Brain microvascular endothelial cell (primary cell): ENCODE results near the gene DNAJC5.

ENCODE experiments used
- DNase-seq: peaks from one replicate; pipeline ENCODE4 v3.0.0-alpha.2; 2020
- H3K27ac ChIP-seq: fragments of 250-450 bp; sonication (Bioruptor Pico); 2 replicates; pipeline ENCODE4 v1.5.1; 2020; ENCODE audit warnings: mild to moderate bottlenecking, moderate library complexity
- H3K27me3 ChIP-seq: fragments of 250-450 bp; sonication (Bioruptor Pico); replicated peaks from 2 replicates; pipeline ENCODE4 v1.5.1; 2020; ENCODE audit warnings: mild to moderate bottlenecking
- H3K36me3 ChIP-seq: fragments of 250-450 bp; sonication (Bioruptor Pico); replicated peaks from 2 replicates; pipeline ENCODE4 v1.5.1; 2020; ENCODE audit warnings: mild to moderate bottlenecking
- H3K4me3 ChIP-seq: 2 replicates; pipeline ENCODE4 v1.5.1; 2011; ENCODE audit warnings: low read depth, mild to moderate bottlenecking, control low read depth, low read length, moderate library complexity
- CTCF ChIP-seq: IDR thresholded peaks from 2 replicates; pipeline ENCODE4 v1.5.1; 2011; ENCODE audit warnings: low read depth, mild to moderate bottlenecking, moderate library complexity, low read length, control low read depth, inconsistent platforms; ENCODE audit errors: missing control alignments
- in situ Hi-C: cut with HindIII; loops from 2 replicates; pipeline ENCODE4 v1.10.0; 2017; ENCODE audit warnings: low sequenced_read_pairs, low pct_ligation_motif_present

The DNAJC5 gene

DNA sequence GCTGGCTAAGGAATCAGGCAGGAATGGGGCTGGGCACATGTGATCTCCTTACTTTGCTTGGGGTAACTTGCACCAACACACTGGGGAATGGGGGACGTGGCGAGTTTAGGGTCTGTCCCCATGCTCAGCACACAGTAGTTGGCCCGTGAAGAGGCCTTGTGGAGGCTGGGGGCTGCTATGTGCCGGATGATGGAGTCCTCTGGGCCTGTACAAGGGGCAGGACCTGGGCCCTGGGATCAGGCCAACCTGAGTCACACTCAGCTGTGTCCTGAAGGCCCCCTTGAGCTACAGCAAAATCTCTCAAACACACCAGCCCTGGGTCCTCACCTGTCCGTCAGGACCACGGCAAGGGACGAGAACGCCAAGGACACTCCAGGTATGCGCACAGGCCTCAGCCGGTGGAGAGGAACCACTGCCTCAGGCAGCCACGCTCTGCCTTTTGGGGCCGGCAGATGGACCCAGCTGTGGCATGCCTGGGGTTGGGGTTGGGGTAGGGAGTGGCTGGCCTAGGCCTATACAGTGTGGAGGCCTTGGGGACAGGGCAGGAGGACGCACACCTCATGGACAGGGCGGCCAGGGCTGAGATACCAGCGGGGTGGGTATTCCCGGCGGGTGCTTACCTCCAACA lies 50.2 kb downstream of the DNAJC5 start:
- H3K36me3 ChIP-seq, result peaks cover 42% of the 10 kb centered on the region
- in situ Hi-C loops, result no loop called here
- no peaks in the 10 kb centered on the region for H3K27me3 ChIP-seq
- DNase-seq, result no peak
- no peak for TF ChIP-seq CTCF
- no peak overlapping the region for H3K27ac ChIP-seq
- H3K4me3 ChIP-seq, result no peak overlapping the region

GRCh38 chr20:63945921-63946920 lies 51.3 kb downstream of the DNAJC5 start:
- peaks cover 33% of the 10 kb centered on the region for H3K36me3 ChIP-seq
- in situ Hi-C loops, result no loop called here
- H3K27me3 ChIP-seq, result no peaks in the 10 kb centered on the region
- no peak for DNase-seq
- no peak for TF ChIP-seq CTCF
- H3K4me3 ChIP-seq, result no peak overlapping the region
- H3K27ac ChIP-seq, result no peak overlapping the region

DNA sequence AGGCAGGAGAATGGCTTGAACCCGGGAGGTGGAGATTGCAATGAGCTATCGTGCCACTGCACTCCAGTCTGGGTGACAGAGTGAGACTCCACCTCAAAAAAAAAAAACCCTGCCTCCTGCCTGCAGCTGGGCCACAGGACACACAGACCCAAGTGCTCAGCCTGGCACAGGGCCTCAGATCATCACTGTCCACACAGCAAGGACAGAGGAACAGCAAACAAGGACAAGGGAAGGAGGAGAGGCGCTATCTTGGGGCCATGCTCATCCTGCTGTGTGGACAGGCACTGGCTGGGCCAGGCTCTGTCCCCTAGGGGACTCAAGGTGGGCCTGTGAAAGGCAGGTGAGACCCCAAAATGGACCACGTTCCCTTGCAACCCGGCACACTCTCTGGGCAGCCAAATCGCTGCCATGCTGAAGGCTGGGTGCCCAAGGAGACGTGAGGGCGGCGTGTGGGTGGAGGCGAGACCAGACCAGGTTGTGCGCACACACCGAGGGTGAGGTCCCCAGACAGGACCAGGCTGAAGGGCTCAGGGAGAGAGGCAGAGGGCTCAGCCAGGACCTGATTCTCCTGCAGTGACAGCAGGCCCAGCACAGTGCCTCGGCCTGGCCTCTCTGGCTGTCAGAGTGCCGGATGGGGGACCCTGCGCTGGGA lies 52.2 kb downstream of the DNAJC5 start:
- H3K36me3 ChIP-seq, result peaks cover 33% of the 10 kb centered on the region
- TF ChIP-seq CTCF, result no peak
- in situ Hi-C loops, result no loop called here
- H3K27ac ChIP-seq, result no peak overlapping the region
- H3K27me3 ChIP-seq, result no peaks in the 10 kb centered on the region
- H3K4me3 ChIP-seq, result no peak overlapping the region
- no peak for DNase-seq

- no peak for TF ChIP-seq CTCF
- peaks cover 27% of the 10 kb centered on the region for H3K36me3 ChIP-seq
- no peaks in the 10 kb centered on the region for H3K27me3 ChIP-seq
- no peak overlapping the region for H3K4me3 ChIP-seq
- in situ Hi-C loops, result no loop called here
- no peak for DNase-seq
- no peak overlapping the region for H3K27ac ChIP-seq
Measured at GRCh38 chr20:63947638-63948456, 52.9 kb downstream of the DNAJC5 start.

DNA sequence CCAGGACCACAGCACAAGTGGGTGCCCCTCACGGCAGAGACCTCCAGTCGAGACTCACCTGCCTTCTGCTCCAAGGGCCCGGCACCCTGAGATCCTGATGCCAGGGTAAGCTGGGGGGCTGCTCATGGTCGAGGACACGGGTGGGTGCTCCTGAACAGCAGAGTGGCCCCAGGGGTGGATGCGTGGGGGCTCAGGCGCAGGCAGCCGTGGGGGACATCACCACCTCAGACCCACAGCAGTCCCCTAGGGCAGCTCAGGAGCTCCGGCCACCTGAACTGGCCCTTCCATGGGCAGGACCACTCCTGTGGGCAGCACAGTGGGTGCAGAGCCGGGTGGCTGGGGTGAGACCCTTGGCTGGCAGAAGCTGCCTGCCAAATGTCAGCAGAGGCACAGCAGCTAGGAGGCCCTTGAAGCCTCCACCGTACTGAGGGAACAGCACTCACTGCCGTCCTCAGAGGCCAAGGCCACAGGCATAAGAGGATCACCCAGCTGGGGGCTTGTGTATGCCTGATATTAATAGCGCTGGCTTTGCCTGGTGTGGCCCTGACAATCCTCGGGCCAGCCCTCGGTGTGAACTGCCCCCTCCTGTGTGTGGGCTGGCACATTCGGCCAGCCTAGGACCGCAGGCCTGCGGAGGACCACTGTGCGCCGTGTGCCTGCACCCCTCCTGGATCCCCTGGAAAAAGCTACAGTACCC lies 55.9 kb downstream of the DNAJC5 start:
- H3K27ac ChIP-seq, result no peak overlapping the region

More for the DNA sequence above, 55.9 kb downstream of the DNAJC5 start:
- Histone ChIP-seq H3K27me3 (no peaks in the 10 kb centered on the region), H3K36me3 (peaks cover 2% of the 10 kb centered on the region), H3K4me3 (no peak overlapping the region)
- TF ChIP-seq CTCF, result no peak
- DNase-seq, result no peak
- in situ Hi-C loops, result no loop called here
